ENCODE results near the gene RNF144B. TPM values are rescaled to one million over a fixed set of nuclear protein-coding genes. Genes with fewer than 3 reads are reported as not detected.

Gene RNF144B
- total and polyA plus RNA-seq, 10 of the 15 experiments (the other 5 are each of a cell fraction or from before 2014, with no cell fraction given) = 0.03 to 0.18 (median 0.14) TPM

DNA sequence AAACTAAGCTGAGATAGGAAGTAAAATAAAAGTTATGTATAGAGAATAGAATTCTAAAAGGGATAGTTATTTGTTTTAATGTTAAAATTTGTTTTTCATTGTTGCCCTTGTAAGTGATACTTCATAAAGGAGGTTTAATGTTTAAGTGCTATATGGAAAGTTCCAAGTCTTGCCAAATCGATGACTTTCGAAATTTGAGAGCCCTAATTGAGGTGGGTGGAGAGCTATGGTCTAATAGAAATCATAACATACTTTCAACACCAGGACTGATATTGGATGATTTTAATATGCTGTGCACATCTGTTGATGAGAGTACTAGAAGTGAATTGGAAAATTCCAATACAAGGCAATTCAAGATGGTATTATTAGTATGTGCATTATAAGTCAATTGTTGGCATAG lies 64.6 kb downstream of the RNF144B start:
- BruUV-seq (replicated peaks) = no TSS peak
- Histone ChIP-seq H2AFZ (ENCODE audit: control insufficient read depth, low read depth, low read length) (no peak overlapping the region), H3K36me3 (ENCODE audit: control insufficient read depth in 2 of 2, insufficient read depth in 2 of 2, low read length in 1 of 2) (no peaks in the 10 kb centered on the region), H3K27me3 (replicated peaks in 1 of 2; ENCODE audit: control insufficient read depth in 2 of 2, insufficient read depth in 2 of 2, low read length in 1 of 2) (no peaks in the 10 kb centered on the region; a peak in 1 of 4 replicates), H3K27ac (ENCODE audit: control insufficient read depth, insufficient read depth) (no peak overlapping the region), H3K4me3 (no peak overlapping the region), H3K79me2 (ENCODE audit: control insufficient read depth, insufficient read depth, low read length) (no peaks in the 10 kb centered on the region), H4K20me1 (ENCODE audit: control insufficient read depth, insufficient read depth) (no peaks in the 10 kb centered on the region), H3K9ac (ENCODE audit: control insufficient read depth, insufficient read depth, low read length) (no peak overlapping the region), H3K4me2 (ENCODE audit: control insufficient read depth, insufficient read depth) (no peak overlapping the region), H3K4me1 (ENCODE audit: control insufficient read depth, insufficient read depth, low read length) (no peaks in the 10 kb centered on the region), H3K9me3 (replicated peaks; ENCODE audit: control insufficient read depth, insufficient read depth, low read length) (no peaks in the 10 kb centered on the region)
- DNase-seq (ENCODE audit: low read depth, low spot score) (no peak), FAIRE-seq (no peak), ATAC-seq (no peak)
- WGBS (ENCODE audit: insufficient coverage, insufficient replicate concordance, low lambda C conversion rate, missing lambda C conversion rate) = 18% methylated on average over 2 of the region's 2 CpGs
- intact Hi-C loops (cut with micrococcal nuclease; ENCODE audit: unreplicated experiment) = no loop called here
- in situ Hi-C loops (cut with MboI) = no loop called here
- CTCF ChIA-PET = no interaction called here
- RAD21 ChIA-PET (ENCODE audit: unreplicated experiment) = no interaction called here
- POLR2A ChIA-PET = no interaction called here
- SMC1A ChIA-PET (ENCODE audit: uncharacterized antibody, unreplicated experiment) = no interaction called here
- TF ChIP-seq NFYA (IDR thresholded peaks at IDR 0.05; ENCODE audit: borderline replicate concordance, low read depth, low read length) = no peak
- TF ChIP-seq STAT3 (IDR thresholded peaks at IDR 0.05; ENCODE audit: low read depth, low read length) = no peak
- TF ChIP-seq, protein P1, sequence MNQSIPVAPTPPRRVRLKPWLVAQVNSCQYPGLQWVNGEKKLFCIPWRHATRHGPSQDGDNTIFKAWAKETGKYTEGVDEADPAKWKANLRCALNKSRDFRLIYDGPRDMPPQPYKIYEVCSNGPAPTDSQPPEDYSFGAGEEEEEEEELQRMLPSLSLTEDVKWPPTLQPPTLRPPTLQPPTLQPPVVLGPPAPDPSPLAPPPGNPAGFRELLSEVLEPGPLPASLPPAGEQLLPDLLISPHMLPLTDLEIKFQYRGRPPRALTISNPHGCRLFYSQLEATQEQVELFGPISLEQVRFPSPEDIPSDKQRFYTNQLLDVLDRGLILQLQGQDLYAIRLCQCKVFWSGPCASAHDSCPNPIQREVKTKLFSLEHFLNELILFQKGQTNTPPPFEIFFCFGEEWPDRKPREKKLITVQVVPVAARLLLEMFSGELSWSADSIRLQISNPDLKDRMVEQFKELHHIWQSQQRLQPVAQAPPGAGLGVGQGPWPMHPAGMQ (IDR thresholded peaks at IDR 0.05; ENCODE audit: borderline replicate concordance) = no peak
- no peak for TF ChIP-seq ZNF207 (IDR thresholded peaks at IDR 0.05; ENCODE audit: borderline replicate concordance)
- TF ChIP-seq RELA (IDR thresholded peaks at IDR 0.05; ENCODE audit: borderline replicate concordance, partially characterized antibody) = no peak
- no peak for TF ChIP-seq MEF2B (IDR thresholded peaks at IDR 0.05; ENCODE audit: partially characterized antibody, poor library complexity, severe bottlenecking)
- TF ChIP-seq, protein P2, sequence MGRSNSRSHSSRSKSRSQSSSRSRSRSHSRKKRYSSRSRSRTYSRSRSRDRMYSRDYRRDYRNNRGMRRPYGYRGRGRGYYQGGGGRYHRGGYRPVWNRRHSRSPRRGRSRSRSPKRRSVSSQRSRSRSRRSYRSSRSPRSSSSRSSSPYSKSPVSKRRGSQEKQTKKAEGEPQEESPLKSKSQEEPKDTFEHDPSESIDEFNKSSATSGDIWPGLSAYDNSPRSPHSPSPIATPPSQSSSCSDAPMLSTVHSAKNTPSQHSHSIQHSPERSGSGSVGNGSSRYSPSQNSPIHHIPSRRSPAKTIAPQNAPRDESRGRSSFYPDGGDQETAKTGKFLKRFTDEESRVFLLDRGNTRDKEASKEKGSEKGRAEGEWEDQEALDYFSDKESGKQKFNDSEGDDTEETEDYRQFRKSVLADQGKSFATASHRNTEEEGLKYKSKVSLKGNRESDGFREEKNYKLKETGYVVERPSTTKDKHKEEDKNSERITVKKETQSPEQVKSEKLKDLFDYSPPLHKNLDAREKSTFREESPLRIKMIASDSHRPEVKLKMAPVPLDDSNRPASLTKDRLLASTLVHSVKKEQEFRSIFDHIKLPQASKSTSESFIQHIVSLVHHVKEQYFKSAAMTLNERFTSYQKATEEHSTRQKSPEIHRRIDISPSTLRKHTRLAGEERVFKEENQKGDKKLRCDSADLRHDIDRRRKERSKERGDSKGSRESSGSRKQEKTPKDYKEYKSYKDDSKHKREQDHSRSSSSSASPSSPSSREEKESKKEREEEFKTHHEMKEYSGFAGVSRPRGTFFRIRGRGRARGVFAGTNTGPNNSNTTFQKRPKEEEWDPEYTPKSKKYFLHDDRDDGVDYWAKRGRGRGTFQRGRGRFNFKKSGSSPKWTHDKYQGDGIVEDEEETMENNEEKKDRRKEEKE (IDR thresholded peaks at IDR 0.05) = no peak
- TF ChIP-seq, protein P3, sequence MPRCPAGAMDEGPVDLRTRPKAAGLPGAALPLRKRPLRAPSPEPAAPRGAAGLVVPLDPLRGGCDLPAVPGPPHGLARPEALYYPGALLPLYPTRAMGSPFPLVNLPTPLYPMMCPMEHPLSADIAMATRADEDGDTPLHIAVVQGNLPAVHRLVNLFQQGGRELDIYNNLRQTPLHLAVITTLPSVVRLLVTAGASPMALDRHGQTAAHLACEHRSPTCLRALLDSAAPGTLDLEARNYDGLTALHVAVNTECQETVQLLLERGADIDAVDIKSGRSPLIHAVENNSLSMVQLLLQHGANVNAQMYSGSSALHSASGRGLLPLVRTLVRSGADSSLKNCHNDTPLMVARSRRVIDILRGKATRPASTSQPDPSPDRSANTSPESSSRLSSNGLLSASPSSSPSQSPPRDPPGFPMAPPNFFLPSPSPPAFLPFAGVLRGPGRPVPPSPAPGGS (IDR thresholded peaks at IDR 0.05; ENCODE audit: borderline replicate concordance, insufficient read depth, low read depth, low read length, poor library complexity, severe bottlenecking) = no peak
- no peak for TF ChIP-seq JUNB (IDR thresholded peaks at IDR 0.05)
- no peak for TF ChIP-seq ZNF622 (IDR thresholded peaks at IDR 0.05)
- no peak for TF ChIP-seq CREB1 (IDR thresholded peaks at IDR 0.05; ENCODE audit: low read depth)
- TF ChIP-seq, protein P4, sequence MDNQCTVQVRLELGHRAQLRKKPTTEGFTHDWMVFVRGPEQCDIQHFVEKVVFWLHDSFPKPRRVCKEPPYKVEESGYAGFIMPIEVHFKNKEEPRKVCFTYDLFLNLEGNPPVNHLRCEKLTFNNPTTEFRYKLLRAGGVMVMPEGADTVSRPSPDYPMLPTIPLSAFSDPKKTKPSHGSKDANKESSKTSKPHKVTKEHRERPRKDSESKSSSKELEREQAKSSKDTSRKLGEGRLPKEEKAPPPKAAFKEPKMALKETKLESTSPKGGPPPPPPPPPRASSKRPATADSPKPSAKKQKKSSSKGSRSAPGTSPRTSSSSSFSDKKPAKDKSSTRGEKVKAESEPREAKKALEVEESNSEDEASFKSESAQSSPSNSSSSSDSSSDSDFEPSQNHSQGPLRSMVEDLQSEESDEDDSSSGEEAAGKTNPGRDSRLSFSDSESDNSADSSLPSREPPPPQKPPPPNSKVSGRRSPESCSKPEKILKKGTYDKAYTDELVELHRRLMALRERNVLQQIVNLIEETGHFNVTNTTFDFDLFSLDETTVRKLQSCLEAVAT (IDR thresholded peaks at IDR 0.05) = no peak
- no peak for TF ChIP-seq CBX3 (IDR thresholded peaks at IDR 0.05; ENCODE audit: borderline replicate concordance, low read depth)
- TF ChIP-seq HDAC2 (IDR thresholded peaks at IDR 0.05) = no peak
- no peak for TF ChIP-seq RB1 (IDR thresholded peaks at IDR 0.05; ENCODE audit: borderline replicate concordance)
- no peak for TF ChIP-seq CEBPB (IDR thresholded peaks at IDR 0.05; ENCODE audit: borderline replicate concordance in 1 of 2, low read depth in 2 of 2, low read length in 2 of 2)
